HepG2 (cell line): ENCODE data around the gene ZFYVE28. TPM values are rescaled to one million over a fixed set of nuclear protein-coding genes. Genes with fewer than 3 reads are reported as not detected.

ENCODE experiments used
- ARHGAP35 ChIP-seq: sonication (generic); formaldehyde crosslinking; IDR thresholded peaks from 2 replicates; pipeline ENCODE4 v1.9.0; 2022; ENCODE audit warnings: mild to moderate bottlenecking, inconsistent platforms, moderate library complexity, missing genetic modification reagents, borderline replicate concordance
- ARNT ChIP-seq: fragments of 450-650 bp; IDR thresholded peaks from 2 replicates; pipeline ENCODE4 v1.6.1; 2017
- ELF1 ChIP-seq: sonication (generic); formaldehyde crosslinking; IDR thresholded peaks from 2 replicates; pipeline ENCODE4 v1.4.0; 2020; ENCODE audit warnings: missing genetic modification reagents
- FOXA1 ChIP-seq, 2 experiments: fragments of 450-650 bp in 1 of 2; sonication (generic) in 1 of 2; formaldehyde crosslinking in 1 of 2; IDR thresholded peaks; 2 replicates each; pipeline versions ENCODE4 v1.4.0 to v1.6.1; 2016 to 2020; ENCODE audit warnings: missing genetic modification reagents in 1 of 2
- FOXK1 ChIP-seq: sonication (generic); formaldehyde crosslinking; IDR thresholded peaks from 2 replicates; pipeline ENCODE4 v1.4.0; 2020; ENCODE audit warnings: low read depth, missing genetic modification reagents, borderline replicate concordance
- MYNN ChIP-seq: sonication (generic); formaldehyde crosslinking; IDR thresholded peaks from 2 replicates; pipeline ENCODE4 v1.4.0; 2020; ENCODE audit warnings: mild to moderate bottlenecking, low read depth, missing genetic modification reagents
- NFIC ChIP-seq: IDR thresholded peaks from 2 replicates; pipeline ENCODE4 v1.6.1; 2012; ENCODE audit warnings: mild to moderate bottlenecking, low read length, inconsistent platforms
- PAF1 ChIP-seq: IDR thresholded peaks from 2 replicates; pipeline ENCODE4 v1.6.1; 2016; ENCODE audit warnings: missing genetic modification reagents, missing compliant biosample characterization
- POLR2AphosphoS2 ChIP-seq: IDR thresholded peaks from 2 replicates; pipeline ENCODE4 v1.6.1; 2011; ENCODE audit warnings: low read depth, low read length, improper control_type of control experiment
- RARA ChIP-seq: IDR thresholded peaks from 2 replicates; pipeline ENCODE4 v1.6.1; 2016; ENCODE audit warnings: missing genetic modification reagents, missing compliant biosample characterization
- SMARCC2 ChIP-seq: fragments of 450-650 bp; IDR thresholded peaks from 2 replicates; pipeline ENCODE4 v1.6.1; 2017; ENCODE audit warnings: antibody characterized with exemption, mild to moderate bottlenecking
- SP140L ChIP-seq: sonication (generic); formaldehyde crosslinking; IDR thresholded peaks from 2 replicates; pipeline ENCODE4 v1.4.0; 2020; ENCODE audit warnings: missing genetic modification reagents, borderline replicate concordance
- SRY ChIP-seq: sonication (generic); formaldehyde crosslinking; IDR thresholded peaks from 2 replicates; pipeline ENCODE4 v1.8.0; 2022; ENCODE audit warnings: mild to moderate bottlenecking, missing genetic modification reagents
- TBX3 ChIP-seq: fragments of 450-650 bp; IDR thresholded peaks from 2 replicates; pipeline ENCODE4 v1.6.1; 2017; ENCODE audit warnings: antibody characterized with exemption, mild to moderate bottlenecking, inconsistent platforms, borderline replicate concordance
- ZBTB38 ChIP-seq: sonication (generic); formaldehyde crosslinking; IDR thresholded peaks from 2 replicates; pipeline ENCODE4 v1.5.1; 2020; ENCODE audit warnings: mild to moderate bottlenecking, missing genetic modification reagents
- ZEB1 ChIP-seq: IDR thresholded peaks from 2 replicates; pipeline ENCODE4 v1.6.1; 2012; ENCODE audit warnings: mild to moderate bottlenecking, low read depth, inconsistent platforms; ENCODE audit not compliant: insufficient replicate concordance
- ZNF160 ChIP-seq: sonication (generic); formaldehyde crosslinking; IDR thresholded peaks from 2 replicates; pipeline ENCODE4 v1.8.0; 2022; ENCODE audit warnings: mild to moderate bottlenecking, inconsistent platforms, missing genetic modification reagents
- ZNF329 ChIP-seq: sonication (generic); formaldehyde crosslinking; IDR thresholded peaks from 2 replicates; pipeline ENCODE4 v1.9.0; 2021; ENCODE audit warnings: low read depth, mild to moderate bottlenecking, missing genetic modification reagents
- ZNF331 ChIP-seq: sonication (generic); formaldehyde crosslinking; IDR thresholded peaks from 2 replicates; pipeline ENCODE4 v1.4.0; 2020; ENCODE audit warnings: missing genetic modification reagents
- ZNF839 ChIP-seq: sonication (generic); formaldehyde crosslinking; IDR thresholded peaks from 2 replicates; pipeline ENCODE4 v1.4.0; 2020; ENCODE audit warnings: missing genetic modification reagents, mild to moderate bottlenecking, borderline replicate concordance
- polyA plus RNA-seq, 8 experiments: library from polyadenylated mRNA; depleted of rRNA in 3 of 8; stranded (reverse) in 7 of 8; unstranded in 1 of 8; fragments of >200 nt; fragmentation: Illumina TruSeq in 4 of 8; extraction: Trizol in 4 of 8; gene quantifications; 2 replicates each; pipeline versions ENCODE4 v1.2.1 to v1.2.3, GENCODE V29; 2011 to 2016; ENCODE audit warnings: low read depth in 4 of 8, missing spikeins in 1 of 8, mixed read lengths in 1 of 8; ENCODE audit not compliant: insufficient read depth in 1 of 8
- total RNA-seq, 5 experiments: library from RNA; depleted of rRNA; stranded (reverse); fragments of >200 nt; fragmentation: Illumina TruSeq; extraction: Trizol; gene quantifications; 2 replicates each; pipeline ENCODE4 v1.2.3, GENCODE V29; 2016; ENCODE audit warnings: low read depth in 1 of 5
- TF ChIP-seq, protein P1 (sequence below): sonication (generic); formaldehyde crosslinking; IDR thresholded peaks from 2 replicates; pipeline ENCODE4 v1.4.0; 2020; ENCODE audit warnings: missing genetic modification reagents, mild to moderate bottlenecking, borderline replicate concordance
- TF ChIP-seq, protein P2 (sequence below): sonication (generic); formaldehyde crosslinking; conservative IDR thresholded peaks from 2 replicates; pipeline ENCODE4 v1.4.0; 2020; ENCODE audit warnings: mild to moderate bottlenecking, missing genetic modification reagents, moderate library complexity
- TF ChIP-seq, protein P3 (sequence below): IDR thresholded peaks from 2 replicates; pipeline ENCODE4 v1.6.1; 2018; ENCODE audit warnings: missing genetic modification reagents

Gene ZFYVE28
- total and polyA plus RNA-seq, 2 of the 13 experiments (the other 11 are each of a cell fraction or from before 2014, with no cell fraction given) = 0.12 to 0.22 TPM

DNA sequence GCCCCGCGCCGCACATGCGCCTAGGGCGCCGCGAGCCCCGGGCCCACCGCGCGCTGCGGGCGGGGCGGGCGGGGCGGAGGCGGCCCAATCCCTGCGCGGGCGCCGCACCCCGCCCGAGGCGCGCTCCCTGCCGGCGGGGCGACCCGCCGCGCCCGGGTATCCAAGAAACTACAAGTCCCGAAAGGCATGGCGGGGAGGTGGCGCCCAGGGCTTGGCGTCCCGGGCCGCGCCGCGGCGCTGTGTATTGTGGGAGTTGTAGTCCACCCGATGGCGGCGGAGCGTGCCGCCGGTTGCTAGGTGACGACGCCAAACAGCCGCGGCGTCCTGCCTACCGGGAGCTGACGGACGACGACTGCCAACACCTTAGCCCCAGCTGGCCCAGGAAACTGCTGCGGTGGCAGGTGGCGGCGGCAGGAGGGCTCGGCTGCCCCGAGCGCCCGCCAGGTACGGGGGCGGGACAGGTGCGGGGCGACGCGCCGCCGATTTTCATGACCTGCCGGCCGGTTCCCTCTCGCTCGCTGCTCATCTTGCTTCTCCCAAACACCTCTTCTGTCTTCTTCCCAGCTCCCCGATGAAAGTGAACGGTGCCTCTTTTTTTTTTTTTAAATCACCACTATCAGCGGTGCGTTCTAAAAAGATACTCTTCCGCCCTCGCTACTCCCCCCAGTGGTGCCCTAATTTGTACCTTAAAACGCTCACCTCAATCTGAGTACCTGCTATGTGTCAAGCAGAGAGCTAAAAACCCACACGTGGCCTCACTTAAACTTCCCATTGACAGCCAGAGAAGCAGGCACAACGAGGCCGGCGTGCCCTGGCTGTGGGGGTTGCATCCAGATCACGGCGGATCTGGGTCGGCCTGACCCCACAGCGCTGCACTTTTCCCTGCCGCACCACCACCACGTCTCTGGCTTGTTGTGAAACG, 466 bp upstream of the ZFYVE28 start, which contains the start of gene CFAP99 (continued):
- TF ChIP-seq ZNF839 (no peak), ZBTB38 (CRISPR knock-in tag) (peak; percentile 18; the same call in 1 of the 2 replicates), FOXA1 (IDR thresholded peaks at IDR 0.05) (no peak), FOXA1 (CRISPR knock-in tag; IDR thresholded peaks at IDR 0.05) (peak; percentile 26; the same call in 1 of the 2 replicates), RARA (CRISPR knock-in tag) (no peak), MYNN (CRISPR knock-in tag) (no peak), ELF1 (CRISPR knock-in tag) (peak; percentile 52; the same call in 1 of the 2 replicates), NFIC (no peak), ZNF160 (CRISPR knock-in tag) (no peak), ARHGAP35 (CRISPR knock-in tag) (no peak), SMARCC2 (no peak), ARNT (no peak), ZNF329 (CRISPR knock-in tag) (no peak), FOXK1 (CRISPR knock-in tag) (0 out of 2 replicates have a peak, but pooled peaks have one; percentile 49), SRY (no peak; the same call in 1 of the 2 replicates), ZEB1 (no peak), ZNF331 (CRISPR knock-in tag) (0 out of 2 replicates have a peak, but pooled peaks have one; percentile 9), PAF1 (no peak), POLR2AphosphoS2 (no peak), TBX3 (0 out of 2 replicates have a peak, but pooled peaks have one; percentile 30), SP140L (CRISPR knock-in tag) (no peak)
- TF ChIP-seq, protein P1, sequence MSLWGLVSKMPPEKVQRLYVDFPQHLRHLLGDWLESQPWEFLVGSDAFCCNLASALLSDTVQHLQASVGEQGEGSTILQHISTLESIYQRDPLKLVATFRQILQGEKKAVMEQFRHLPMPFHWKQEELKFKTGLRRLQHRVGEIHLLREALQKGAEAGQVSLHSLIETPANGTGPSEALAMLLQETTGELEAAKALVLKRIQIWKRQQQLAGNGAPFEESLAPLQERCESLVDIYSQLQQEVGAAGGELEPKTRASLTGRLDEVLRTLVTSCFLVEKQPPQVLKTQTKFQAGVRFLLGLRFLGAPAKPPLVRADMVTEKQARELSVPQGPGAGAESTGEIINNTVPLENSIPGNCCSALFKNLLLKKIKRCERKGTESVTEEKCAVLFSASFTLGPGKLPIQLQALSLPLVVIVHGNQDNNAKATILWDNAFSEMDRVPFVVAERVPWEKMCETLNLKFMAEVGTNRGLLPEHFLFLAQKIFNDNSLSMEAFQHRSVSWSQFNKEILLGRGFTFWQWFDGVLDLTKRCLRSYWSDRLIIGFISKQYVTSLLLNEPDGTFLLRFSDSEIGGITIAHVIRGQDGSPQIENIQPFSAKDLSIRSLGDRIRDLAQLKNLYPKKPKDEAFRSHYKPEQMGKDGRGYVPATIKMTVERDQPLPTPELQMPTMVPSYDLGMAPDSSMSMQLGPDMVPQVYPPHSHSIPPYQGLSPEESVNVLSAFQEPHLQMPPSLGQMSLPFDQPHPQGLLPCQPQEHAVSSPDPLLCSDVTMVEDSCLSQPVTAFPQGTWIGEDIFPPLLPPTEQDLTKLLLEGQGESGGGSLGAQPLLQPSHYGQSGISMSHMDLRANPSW (CRISPR knock-in tag) = no peak
- TF ChIP-seq, protein P2, sequence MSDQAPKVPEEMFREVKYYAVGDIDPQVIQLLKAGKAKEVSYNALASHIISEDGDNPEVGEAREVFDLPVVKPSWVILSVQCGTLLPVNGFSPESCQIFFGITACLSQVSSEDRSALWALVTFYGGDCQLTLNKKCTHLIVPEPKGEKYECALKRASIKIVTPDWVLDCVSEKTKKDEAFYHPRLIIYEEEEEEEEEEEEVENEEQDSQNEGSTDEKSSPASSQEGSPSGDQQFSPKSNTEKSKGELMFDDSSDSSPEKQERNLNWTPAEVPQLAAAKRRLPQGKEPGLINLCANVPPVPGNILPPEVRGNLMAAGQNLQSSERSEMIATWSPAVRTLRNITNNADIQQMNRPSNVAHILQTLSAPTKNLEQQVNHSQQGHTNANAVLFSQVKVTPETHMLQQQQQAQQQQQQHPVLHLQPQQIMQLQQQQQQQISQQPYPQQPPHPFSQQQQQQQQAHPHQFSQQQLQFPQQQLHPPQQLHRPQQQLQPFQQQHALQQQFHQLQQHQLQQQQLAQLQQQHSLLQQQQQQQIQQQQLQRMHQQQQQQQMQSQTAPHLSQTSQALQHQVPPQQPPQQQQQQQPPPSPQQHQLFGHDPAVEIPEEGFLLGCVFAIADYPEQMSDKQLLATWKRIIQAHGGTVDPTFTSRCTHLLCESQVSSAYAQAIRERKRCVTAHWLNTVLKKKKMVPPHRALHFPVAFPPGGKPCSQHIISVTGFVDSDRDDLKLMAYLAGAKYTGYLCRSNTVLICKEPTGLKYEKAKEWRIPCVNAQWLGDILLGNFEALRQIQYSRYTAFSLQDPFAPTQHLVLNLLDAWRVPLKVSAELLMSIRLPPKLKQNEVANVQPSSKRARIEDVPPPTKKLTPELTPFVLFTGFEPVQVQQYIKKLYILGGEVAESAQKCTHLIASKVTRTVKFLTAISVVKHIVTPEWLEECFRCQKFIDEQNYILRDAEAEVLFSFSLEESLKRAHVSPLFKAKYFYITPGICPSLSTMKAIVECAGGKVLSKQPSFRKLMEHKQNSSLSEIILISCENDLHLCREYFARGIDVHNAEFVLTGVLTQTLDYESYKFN (CRISPR knock-in tag) = no peak
- TF ChIP-seq, protein P3, sequence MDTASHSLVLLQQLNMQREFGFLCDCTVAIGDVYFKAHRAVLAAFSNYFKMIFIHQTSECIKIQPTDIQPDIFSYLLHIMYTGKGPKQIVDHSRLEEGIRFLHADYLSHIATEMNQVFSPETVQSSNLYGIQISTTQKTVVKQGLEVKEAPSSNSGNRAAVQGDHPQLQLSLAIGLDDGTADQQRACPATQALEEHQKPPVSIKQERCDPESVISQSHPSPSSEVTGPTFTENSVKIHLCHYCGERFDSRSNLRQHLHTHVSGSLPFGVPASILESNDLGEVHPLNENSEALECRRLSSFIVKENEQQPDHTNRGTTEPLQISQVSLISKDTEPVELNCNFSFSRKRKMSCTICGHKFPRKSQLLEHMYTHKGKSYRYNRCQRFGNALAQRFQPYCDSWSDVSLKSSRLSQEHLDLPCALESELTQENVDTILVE (CRISPR knock-in tag) = peak; percentile 53; the same call in 1 of the 2 replicates
